ENCODE measurements around the gene GCGR.

- TF ChIP-seq CTCF (conservative IDR thresholded peaks at IDR 0.05 in 1 of 2, IDR thresholded peaks at IDR 0.05 in 1 of 2; ENCODE audit: low read depth in 1 of 2, low read length in 2 of 2) (no peak), EZH2 (IDR thresholded peaks at IDR 0.05; ENCODE audit: low read length, missing control alignments) (no peak)
Measured at GRCh38 chr17:81831563-81831956, 27.6 kb downstream of the GCGR start.
